ENCODE measurements around the gene FSD1L. TPM values are rescaled to one million over a fixed set of nuclear protein-coding genes. Genes with fewer than 3 reads are reported as not detected.

FSD1L gene
- 146 TPM for total RNA-seq

GRCh38 chr9:105447814-105448812, at the start of gene FSD1L:
TSS of gene FSD1L (plus strand) at chr9:105448034. CDS start at chr9:105448221, 187 bp downstream.
- DNase-seq = peak; percentile 93

- DNase-seq = no peak
These were observed 48.7 kb upstream of the FSD1L start for GRCh38 chr9:105399117-105399516.

- no peak for DNase-seq
These were observed 46.2 kb upstream of the FSD1L start for GRCh38 chr9:105401651-105402050.

GRCh38 chr9:105403552-105404248, 44.1 kb upstream of the FSD1L start:
- DNase-seq = no peak

GRCh38 chr9:105405514-105406131, 42.2 kb upstream of the FSD1L start:
- DNase-seq = no peak

GRCh38 chr9:105406369-105406768, 41.5 kb upstream of the FSD1L start:
- no peak for DNase-seq

- DNase-seq = no peak
These were observed 34.3 kb upstream of the FSD1L start for GRCh38 chr9:105413525-105413924.

- no peak for DNase-seq
These were observed 32.7 kb upstream of the FSD1L start for GRCh38 chr9:105414947-105415661.

- no peak for DNase-seq
These were observed 32.2 kb upstream of the FSD1L start for GRCh38 chr9:105415662-105415980.

GRCh38 chr9:105416840-105417239, 31.0 kb upstream of the FSD1L start:
- DNase-seq = no peak

- DNase-seq = no peak
These were observed 29.0 kb upstream of the FSD1L start for GRCh38 chr9:105418588-105419500.

- DNase-seq = no peak
These were observed 27.8 kb upstream of the FSD1L start for GRCh38 chr9:105419816-105420597.

GRCh38 chr9:105421154-105421553, 26.7 kb upstream of the FSD1L start:
- no peak for DNase-seq

- DNase-seq = no peak
These were observed 26.0 kb upstream of the FSD1L start for GRCh38 chr9:105421864-105422263.

- DNase-seq = no peak
These were observed 21.9 kb upstream of the FSD1L start for GRCh38 chr9:105425816-105426433.

GRCh38 chr9:105426657-105427056, 21.2 kb upstream of the FSD1L start:
- no peak for DNase-seq

GRCh38 chr9:105431424-105432246, 16.2 kb upstream of the FSD1L start:
- DNase-seq = no peak

- DNase-seq = no peak
These were observed 15.5 kb upstream of the FSD1L start for GRCh38 chr9:105432247-105432842.

GRCh38 chr9:105435453-105435852, 12.4 kb upstream of the FSD1L start:
- no peak for DNase-seq
